Measurements from ENCODE around the gene VIPR2. TPM values are rescaled to one million over a fixed set of nuclear protein-coding genes. Genes with fewer than 3 reads are reported as not detected.
A peak's percentile ranks its signal among the peaks of the same experiment; 100 is the strongest.

VIPR2 gene
- total RNA-seq, 1 experiment from 2014 or later, result not detected

GRCh38 chr7:159071260-159071659 lies 73.4 kb downstream of the VIPR2 start:
- no peaks in the 10 kb centered on the region for H3K4me1 Mint-ChIP-seq (ENCODE audit: insufficient read depth, unreplicated experiment)
- DNase-seq (ENCODE audit: unreplicated experiment), result no peak
- H3K27ac Mint-ChIP-seq (ENCODE audit: low read depth, unreplicated experiment), result no peak overlapping the region
- TF ChIP-seq CTCF (IDR thresholded peaks at IDR 0.05; ENCODE audit: unreplicated experiment), result no peak
- intact Hi-C loops (cut with micrococcal nuclease), result no loop called here
- ChIA-PET POLR2A (no interaction called here), CTCF (no interaction called here)
- no TSS peak for BruUV-seq (replicated peaks)
- H3K9me3 Mint-ChIP-seq (ENCODE audit: unreplicated experiment), result no peaks in the 10 kb centered on the region
- no peaks in the 10 kb centered on the region for H3K36me3 Mint-ChIP-seq (ENCODE audit: insufficient read depth, unreplicated experiment)
- no peak overlapping the region for H3K4me3 Mint-ChIP-seq (ENCODE audit: unreplicated experiment)
- H3K27me3 Mint-ChIP-seq (ENCODE audit: insufficient read depth, unreplicated experiment), result no peaks in the 10 kb centered on the region

- Mint-ChIP-seq H3K4me1 (ENCODE audit: insufficient read depth, unreplicated experiment) (no peaks in the 10 kb centered on the region), H3K27ac (ENCODE audit: low read depth, unreplicated experiment) (no peak overlapping the region), H3K9me3 (ENCODE audit: unreplicated experiment) (no peaks in the 10 kb centered on the region), H3K36me3 (ENCODE audit: insufficient read depth, unreplicated experiment) (no peaks in the 10 kb centered on the region), H3K4me3 (ENCODE audit: unreplicated experiment) (no peak overlapping the region), H3K27me3 (ENCODE audit: insufficient read depth, unreplicated experiment) (no peaks in the 10 kb centered on the region)
- intact Hi-C loops (cut with micrococcal nuclease), result no loop called here
- BruUV-seq (replicated peaks), result no TSS peak
- POLR2A ChIA-PET, result interaction anchor here (0.6 kb wide), 1 partner anchor 9 kb away, joined by 3 read pairs; no protein-coding TSS in a partner anchor
- peak; percentile 14 for DNase-seq (ENCODE audit: unreplicated experiment)
- no peak for TF ChIP-seq CTCF (IDR thresholded peaks at IDR 0.05; ENCODE audit: unreplicated experiment)
- CTCF ChIA-PET, result no interaction called here
Observed at GRCh38 chr7:159070431-159071148, 74.1 kb downstream of the VIPR2 start.

GRCh38 chr7:159068893-159069448 lies 75.7 kb downstream of the VIPR2 start:
- no peak overlapping the region for H3K27ac Mint-ChIP-seq (ENCODE audit: low read depth, unreplicated experiment)
- H3K27me3 Mint-ChIP-seq (ENCODE audit: insufficient read depth, unreplicated experiment), result no peaks in the 10 kb centered on the region
- CTCF ChIA-PET, result no interaction called here
- no TSS peak for BruUV-seq (replicated peaks)
- TF ChIP-seq CTCF (IDR thresholded peaks at IDR 0.05; ENCODE audit: unreplicated experiment), result no peak
- H3K9me3 Mint-ChIP-seq (ENCODE audit: unreplicated experiment), result no peaks in the 10 kb centered on the region
- no peaks in the 10 kb centered on the region for H3K36me3 Mint-ChIP-seq (ENCODE audit: insufficient read depth, unreplicated experiment)
- no peaks in the 10 kb centered on the region for H3K4me1 Mint-ChIP-seq (ENCODE audit: insufficient read depth, unreplicated experiment)
- POLR2A ChIA-PET, result no interaction called here
- intact Hi-C loops (cut with micrococcal nuclease), result no loop called here
- no peak overlapping the region for H3K4me3 Mint-ChIP-seq (ENCODE audit: unreplicated experiment)
- no peak for DNase-seq (ENCODE audit: unreplicated experiment)

- ChIA-PET POLR2A (no interaction called here), CTCF (no interaction called here)
- no TSS peak for BruUV-seq (replicated peaks)
- Mint-ChIP-seq H3K4me1 (ENCODE audit: insufficient read depth, unreplicated experiment) (no peaks in the 10 kb centered on the region), H3K36me3 (ENCODE audit: insufficient read depth, unreplicated experiment) (no peaks in the 10 kb centered on the region), H3K9me3 (ENCODE audit: unreplicated experiment) (no peaks in the 10 kb centered on the region), H3K27ac (ENCODE audit: low read depth, unreplicated experiment) (no peak overlapping the region), H3K4me3 (ENCODE audit: unreplicated experiment) (no peak overlapping the region), H3K27me3 (ENCODE audit: insufficient read depth, unreplicated experiment) (no peaks in the 10 kb centered on the region)
- intact Hi-C loops (cut with micrococcal nuclease), result no loop called here
- no peak for DNase-seq (ENCODE audit: unreplicated experiment)
- TF ChIP-seq CTCF (IDR thresholded peaks at IDR 0.05; ENCODE audit: unreplicated experiment), result no peak
Observed at GRCh38 chr7:159068488-159068811, 76.2 kb downstream of the VIPR2 start.
